HCT116 (cell line): ENCODE data around the gene KLK1.

Experiments used
- CTCF ChIP-seq, 3 experiments: fragments of 200-600 bp in 1 of 3; sonication (generic) in 1 of 3; IDR thresholded peaks in 2 of 3; conservative IDR thresholded peaks in 1 of 3; 2 replicates each; pipeline ENCODE4 v1.5.1; 2012 to 2017; ENCODE audit warnings: low read depth in 2 of 3, low read length in 2 of 3, antibody characterized with exemption in 1 of 3, borderline replicate concordance in 1 of 3, control low read depth in 1 of 3, mild to moderate bottlenecking in 1 of 3, mixed read lengths in 1 of 3, mixed run types in 1 of 3, moderate library complexity in 1 of 3; ENCODE audit not compliant: insufficient read depth in 1 of 3
- EGR1 ChIP-seq: IDR thresholded peaks from 2 replicates; pipeline ENCODE4 v1.6.1; 2012; ENCODE audit warnings: low read depth
- EZH2 ChIP-seq: fragments of 200-600 bp; sonication (generic); IDR thresholded peaks from 2 replicates; pipeline ENCODE4 v1.6.1; 2017; ENCODE audit warnings: antibody characterized with exemption, mixed run types

- no peak for TF ChIP-seq CTCF (IDR thresholded peaks at IDR 0.05 in 2 of 3, conservative IDR thresholded peaks at IDR 0.05 in 1 of 3; ENCODE audit: borderline replicate concordance in 1 of 3, insufficient read depth in 1 of 3, low read depth in 2 of 3, low read length in 2 of 3)
- no peak for TF ChIP-seq EGR1
- TF ChIP-seq EZH2: no peak
Measured at GRCh38 chr19:50835103-50835784, 11.7 kb upstream of the KLK1 start.
